Heart left ventricle (tissue), 16 donors: ENCODE data around the gene SLC35G3. TPM values are rescaled to one million over a fixed set of nuclear protein-coding genes. Genes with fewer than 3 reads are reported as not detected.
A peak's percentile ranks its signal among the peaks of the same experiment; 100 is the strongest.

ENCODE experiments used
- ATAC-seq, 4 donors: fragments of 200-7000 bp; cut with Tn5 transposase; one replicate each; pipeline ENCODE4 v1.9.1; 2020 to 2022; ENCODE audit warnings: moderate library complexity in 4 of 4, mild to moderate bottlenecking in 3 of 4, moderate number of reproducible peaks in 1 of 4
- DNase-seq, 5 donors: peaks; one replicate each; pipeline ENCODE4 v3.0.0-alpha.2; 2020
- H3K27ac ChIP-seq, 12 donors: fragments of 200-600 bp; sonication (generic) in 4 of 12; one replicate each; pipeline versions ENCODE4 v1.5.0 to v1.8.0; 2016 to 2022; ENCODE audit warnings: mild to moderate bottlenecking in 2 of 12
- H3K27me3 ChIP-seq, 9 donors: fragments of 200-600 bp; sonication (generic) in 2 of 9; one replicate each; pipeline versions ENCODE4 v1.5.1 to v1.8.0; 2016 to 2022; ENCODE audit warnings: mild to moderate bottlenecking in 3 of 9
- H3K36me3 ChIP-seq, 9 donors: fragments of 200-600 bp; sonication (generic) in 2 of 9; one replicate each; pipeline versions ENCODE4 v1.5.0 to v1.8.0; 2018 to 2022; ENCODE audit warnings: mild to moderate bottlenecking in 2 of 9
- H3K4me1 ChIP-seq, 12 donors: fragments of 200-600 bp; sonication (generic) in 4 of 12; one replicate each; pipeline versions ENCODE4 v1.5.0 to v1.8.0; 2016 to 2022; ENCODE audit warnings: mild to moderate bottlenecking in 3 of 12
- H3K4me3 ChIP-seq, 12 donors: fragments of 200-600 bp; sonication (generic) in 4 of 12; one replicate each; pipeline versions ENCODE4 v1.5.0 to v1.8.0; 2017 to 2022; ENCODE audit warnings: mild to moderate bottlenecking in 9 of 12, moderate library complexity in 4 of 12
- H3K9me3 ChIP-seq, 12 donors: fragments of 200-600 bp; sonication (generic) in 4 of 12; one replicate each; pipeline versions ENCODE4 v1.5.0 to v1.8.0; 2016 to 2022; ENCODE audit warnings: mild to moderate bottlenecking in 1 of 12
- CTCF ChIP-seq, 12 donors: fragments of 200-600 bp; sonication (generic) in 4 of 12; IDR thresholded peaks; one replicate each; pipeline versions ENCODE4 v1.5.0 to v1.8.0; 2018 to 2022; ENCODE audit warnings: antibody characterized with exemption in 12 of 12, mild to moderate bottlenecking in 5 of 12
- POLR2A ChIP-seq, 2 donors: fragments of 450-650 bp; IDR thresholded peaks; one replicate each; pipeline ENCODE4 v1.6.1; 2017; ENCODE audit warnings: antibody characterized with exemption in 2 of 2, mild to moderate bottlenecking in 2 of 2, moderate library complexity in 2 of 2
- WGBS, 4 donors: extraction: QIAGEN DNeasy Blood & Tissue Kit in 2 of 4; methylation state at CpG; one replicate each; pipeline versions ENCODE4 v1.1.5 to v1.1.7; 2013 to 2018; 5-methylcytosine and 5-hydroxymethylcytosine counted together
- intact Hi-C, 10 donors: fragments of 100-400 bp; cut with DNase I; formaldehyde crosslinking; loops; one replicate each; pipeline versions ENCODE4 v1.11.1 to v1.14.2; 2022
- polyA plus RNA-seq, 2 donors: library from polyadenylated mRNA; stranded (reverse); fragments of 200-250 nt; gene quantifications; one replicate each; pipeline ENCODE4 v1.2.3, GENCODE V29; 2013
- total RNA-seq, 9 donors: library from RNA; depleted of rRNA in 2 of 9; stranded (reverse); fragments of >200 nt in 2 of 9; fragmentation: NEBNext Ultra II Directional in 3 of 9; extraction: Animal tissue kit (Norgen Biotek cat#: 25700) in 3 of 9; gene quantifications; one replicate each; pipeline versions ENCODE4 v1.1.0 to v1.2.4, GENCODE V29; 2016 to 2023
- donor health status: ischemic (EF 13 %, LVEDD 7.1; RV severe dilation, severe dysfunction).
- donor health status: healthy with polysubstance abuse.
- donor health status: DM: no; HTN: yes; CAD: no.
- donor health status: DM: no; HTN: no; CAD: no.
- donor health status: ischemic (EF 25% LVEDD 6.9; RV normal size, moderate dysfunction).
- donor health status: ischemic (EF 25% LVEDD 5.7; RV mildly dilated, moderate dysfunction).
- donor health status: healthy.
- donor health status: DM: yes; HTN: yes; CAD: no.
- donor health status: ischemic (EF 35%, LVEDD 5.7; RV mildly dilated, moderate dysfunction).
- donor health status: nonischemic (EF 11% LVEDD 7.7; RV severe dilation, severe dysfunction).
- donor health status: DM: yes; HTN: yes; CAD: no.
- donor health status: PGD.
- donor health status: ischemic (EF 29% LVEDD 5.4; RV normal size, mild dysfunction).
- donor health status: nonischemic (EF 23%, LVEDD 6.1; RV moderate dilation, normal function).

The SLC35G3 gene
- total and polyA plus RNA-seq, 11 donors, result not detected

- Histone ChIP-seq H3K4me3 (no peak overlapping the region), H3K27me3 (no peaks in the 10 kb centered on the region), H3K27ac (no peak overlapping the region), H3K9me3 (no peaks in the 10 kb centered on the region), H3K4me1 (peaks cover 0 to 11% (median 0%) of the 10 kb centered on the region in 12 donors), H3K36me3 (peaks cover 0 to 84% (median 20%) of the 10 kb centered on the region in 9 donors)
- TF ChIP-seq POLR2A (IDR thresholded peaks at IDR 0.05) (no peak), CTCF (IDR thresholded peaks at IDR 0.05) (no peak)
- ATAC-seq, result no peak
- intact Hi-C loops, result loop anchor here in 9 of 10 donors (2.0 to 10.0 kb wide), 10 partner anchors 70 to 575 kb away; partner anchors contain the start of genes SLFN12L (in 3 of the 9) and SLFN5 (in 2 of the 9)
- 63 to 80% (median 69%) methylated on average over 2 of the region's 2 CpGs for WGBS, 4 donors
- DNase-seq, result no peak
These were observed 22.4 kb downstream of the SLC35G3 start for GRCh38 chr17:35171834-35172233.

- TF ChIP-seq CTCF (IDR thresholded peaks at IDR 0.05) (peak in 9 of 12 donors; percentile 13 to 53 (median 33)), POLR2A (IDR thresholded peaks at IDR 0.05) (no peak)
- ATAC-seq (peak in 2 of 4 donors; percentile 14 to 23), DNase-seq (no peak)
- intact Hi-C loops, result loop anchor here in 9 of 10 donors (2.0 to 10.0 kb wide), 10 partner anchors 71 to 576 kb away; partner anchors contain the start of genes SLFN12L (in 3 of the 9) and SLFN5 (in 2 of the 9)
- WGBS, 4 donors, result 74 to 78% (median 76%) methylated on average over 17 to 18 of the region's 18 CpGs
- no peaks in the 10 kb centered on the region for H3K27me3 ChIP-seq
- peaks cover 0 to 79% (median 20%) of the 10 kb centered on the region in 9 donors for H3K36me3 ChIP-seq
- no peak overlapping the region for H3K27ac ChIP-seq
- no peak overlapping the region for H3K4me3 ChIP-seq
- H3K9me3 ChIP-seq, result no peaks in the 10 kb centered on the region
- peaks cover 0 to 11% (median 0%) of the 10 kb centered on the region in 12 donors for H3K4me1 ChIP-seq
These were observed 23.0 kb downstream of the SLC35G3 start for GRCh38 chr17:35170968-35171771.

- TF ChIP-seq CTCF (IDR thresholded peaks at IDR 0.05) (no peak), POLR2A (IDR thresholded peaks at IDR 0.05) (no peak)
- H3K27me3 ChIP-seq, result no peaks in the 10 kb centered on the region
- peaks cover 0 to 10% (median 0%) of the 10 kb centered on the region in 12 donors for H3K4me1 ChIP-seq
- no peak overlapping the region for H3K4me3 ChIP-seq
- H3K9me3 ChIP-seq, result no peaks in the 10 kb centered on the region
- H3K27ac ChIP-seq, result no peak overlapping the region
- H3K36me3 ChIP-seq, result peaks cover 0 to 83% (median 16%) of the 10 kb centered on the region in 9 donors
- ATAC-seq (peak in 1 of 4 donors; percentile 29), DNase-seq (no peak)
- WGBS, 4 donors, result 82 to 89% (median 87%) methylated on average over 17 of the region's 17 CpGs
- intact Hi-C loops, result loop anchor here (2.0 to 10.0 kb wide), 12 partner anchors 72 to 577 kb away; partner anchors contain the start of genes SLFN12L (in 4 of the 10) and SLFN5 (in 2 of the 10)
These were observed 24.3 kb downstream of the SLC35G3 start for GRCh38 chr17:35169835-35170363.

GRCh38 chr17:35167666-35168065 lies 26.5 kb downstream of the SLC35G3 start:
- Histone ChIP-seq H3K4me3 (no peak overlapping the region), H3K9me3 (no peaks in the 10 kb centered on the region), H3K36me3 (peaks cover 0 to 82% (median 16%) of the 10 kb centered on the region in 9 donors), H3K27ac (no peak overlapping the region), H3K27me3 (no peaks in the 10 kb centered on the region), H3K4me1 (peaks cover 0 to 10% (median 0%) of the 10 kb centered on the region in 12 donors)
- DNase-seq (no peak), ATAC-seq (no peak)
- TF ChIP-seq POLR2A (IDR thresholded peaks at IDR 0.05), result no peak
- TF ChIP-seq CTCF (IDR thresholded peaks at IDR 0.05), result no peak
- 80 to 88% (median 83%) methylated on average over 1 of the region's 1 CpG for WGBS, 4 donors
- intact Hi-C loops, result loop anchor here in 4 of 10 donors (5.0 to 10.0 kb wide), 4 partner anchors 360 to 577 kb away; partner anchors contain the start of gene SLFN12L (in 1 of the 4)
